ENCODE data around the gene ZNF474. TPM values are rescaled to one million over a fixed set of nuclear protein-coding genes. Genes with fewer than 3 reads are reported as not detected.
"Not testable (repeated sequence)": the region's sequence is repeated elsewhere in the genome, so short reads cannot be mapped to it uniquely, and the experiment has no call there.

Gene ZNF474
- 5.9 and 8.3 TPM in 2 replicates for total RNA-seq
- polyA plus RNA-seq (2012): 3.6 TPM

- DNase-seq (ENCODE audit: low read depth): peak; percentile 98
These were observed at the start of gene ZNF474 for GRCh38 chr5:122129306-122129705. Gene ZNF474 (plus strand): TSS chr5:122129546. CDS start chr5:122151991, 22,445 bp downstream.

- no peak for DNase-seq (ENCODE audit: low read depth)
These were observed 47.8 kb upstream of the ZNF474 start for GRCh38 chr5:122081541-122081940.

- no peak for DNase-seq (ENCODE audit: low read depth)
These were observed 45.8 kb upstream of the ZNF474 start for GRCh38 chr5:122083535-122083934.

GRCh38 chr5:122085041-122085440 is 44.3 kb upstream of the ZNF474 start:
- DNase-seq (ENCODE audit: low read depth): no peak

- DNase-seq (ENCODE audit: low read depth): no peak
These were observed 40.0 kb upstream of the ZNF474 start for GRCh38 chr5:122089096-122090013.

DNA sequence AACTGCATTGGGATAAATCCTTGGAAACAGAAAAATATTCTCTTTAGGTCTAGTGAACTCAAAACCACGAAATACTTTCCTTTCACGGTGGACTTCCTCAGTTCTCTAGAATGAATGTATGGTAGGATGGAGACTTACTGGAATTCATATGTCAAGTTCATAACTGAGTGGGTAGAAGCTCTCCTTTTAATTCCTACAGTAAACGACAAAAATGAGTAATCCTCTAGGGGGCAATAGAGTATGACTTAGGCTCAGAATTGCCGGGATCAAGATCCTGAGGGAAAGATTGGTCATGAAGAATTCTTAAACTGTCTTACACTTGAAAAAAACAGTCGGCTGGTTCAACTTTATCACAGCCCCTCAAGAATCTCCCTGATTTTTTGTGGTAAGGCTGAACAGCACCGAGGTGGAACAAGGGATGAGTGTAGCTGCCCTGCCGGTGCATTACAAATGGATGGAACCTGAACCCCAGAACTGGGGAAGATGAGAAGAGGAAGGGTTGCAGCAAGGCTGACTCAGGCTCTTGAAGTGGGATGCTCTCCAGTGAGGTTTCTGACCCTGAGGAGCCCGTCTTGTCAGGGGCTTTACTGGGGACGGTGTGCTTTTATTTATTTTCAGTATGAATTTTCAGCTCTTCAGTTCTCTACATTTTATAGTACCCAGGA is 37.3 kb upstream of the ZNF474 start:
- DNase-seq (ENCODE audit: low read depth): peak; percentile 73

DNA sequence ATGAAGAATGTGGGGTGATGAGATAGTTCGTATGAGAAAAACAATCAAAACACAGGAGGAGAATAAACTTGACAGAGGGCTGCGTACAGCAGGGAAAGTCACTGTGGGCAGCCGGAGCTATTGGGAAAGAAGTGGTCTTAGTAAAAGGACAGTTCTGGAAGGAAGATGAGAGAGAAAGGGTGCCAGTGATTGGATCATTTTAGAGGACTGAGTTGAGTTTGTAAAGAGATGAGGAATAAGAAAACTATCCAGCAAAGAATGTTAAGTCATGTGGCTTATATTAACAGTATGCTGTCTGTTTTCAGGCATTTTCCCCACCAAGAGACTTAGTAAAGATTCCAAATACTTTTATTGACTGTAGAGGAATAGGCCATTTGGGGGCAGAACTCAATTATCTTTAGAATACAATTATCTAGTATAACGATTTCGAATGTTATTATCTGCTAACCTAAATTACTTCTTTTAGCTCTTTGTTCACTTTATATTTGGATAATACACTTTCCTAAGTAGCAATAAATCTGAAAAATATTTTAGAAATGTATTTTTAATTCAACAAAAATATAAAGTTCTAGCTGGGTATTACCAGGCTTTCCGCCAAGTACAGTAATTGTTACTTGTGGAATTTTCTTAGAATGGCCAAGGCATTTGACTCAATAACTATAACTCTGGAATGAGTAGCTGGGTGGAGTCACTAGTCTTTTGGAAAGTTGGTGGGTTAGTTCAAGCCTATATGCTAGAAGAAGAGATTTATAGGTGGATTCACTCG is 35.7 kb upstream of the ZNF474 start:
- DNase-seq (ENCODE audit: low read depth): peak; percentile 42

GRCh38 chr5:122094251-122094650 is 35.1 kb upstream of the ZNF474 start:
- DNase-seq (ENCODE audit: low read depth): not testable (repeated sequence)

GRCh38 chr5:122095158-122095557 is 34.2 kb upstream of the ZNF474 start:
- DNase-seq (ENCODE audit: low read depth): no peak

DNA sequence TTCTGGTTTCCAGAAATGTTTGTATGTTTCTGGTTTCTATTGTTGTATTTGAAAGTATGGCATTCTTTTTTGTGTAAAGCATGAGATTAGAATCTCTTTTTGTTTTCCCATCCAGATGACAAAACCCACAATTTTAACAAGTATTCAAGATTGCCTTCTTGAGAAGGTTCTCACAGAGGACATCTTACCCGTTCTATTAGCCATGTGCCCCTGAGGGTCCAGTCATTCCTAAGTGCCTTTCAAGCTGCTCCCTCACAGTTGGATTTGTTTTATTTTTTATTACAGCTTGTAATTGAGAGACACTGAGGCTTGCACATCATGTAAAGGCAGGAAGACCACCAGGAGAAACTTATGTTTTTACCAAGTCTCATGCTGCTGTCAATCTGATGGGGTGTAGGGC is 32.0 kb upstream of the ZNF474 start:
- no peak for DNase-seq (ENCODE audit: low read depth)

GRCh38 chr5:122099060-122099790 is 30.1 kb upstream of the ZNF474 start:
- peak; percentile 38 for DNase-seq (ENCODE audit: low read depth)

- DNase-seq (ENCODE audit: low read depth): peak; percentile 63
These were observed 27.6 kb upstream of the ZNF474 start for GRCh38 chr5:122101636-122102285.

- no peak for DNase-seq (ENCODE audit: low read depth)
These were observed 26.5 kb upstream of the ZNF474 start for GRCh38 chr5:122102825-122103224.

- DNase-seq (ENCODE audit: low read depth): no peak
These were observed 23.4 kb upstream of the ZNF474 start for GRCh38 chr5:122105909-122106308.

DNA sequence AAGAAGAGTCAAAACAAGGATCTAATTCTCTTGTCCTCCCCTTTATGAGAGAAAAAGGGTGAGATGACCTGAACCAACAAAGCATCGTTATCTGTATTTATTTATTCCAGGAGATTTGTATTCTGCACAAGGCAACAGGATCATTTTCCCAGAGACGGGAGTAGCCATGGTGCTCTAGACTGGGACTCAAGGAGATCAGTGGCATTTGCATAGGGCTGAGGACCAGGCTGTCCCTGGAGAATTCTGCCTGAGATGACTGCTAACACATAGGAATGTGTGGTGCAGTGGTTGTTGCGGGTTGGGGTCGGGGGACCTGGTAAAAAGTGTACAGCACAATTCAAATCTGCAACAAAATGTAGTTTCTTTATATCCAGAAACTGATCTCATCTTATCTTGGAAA is 22.3 kb upstream of the ZNF474 start:
- DNase-seq (ENCODE audit: low read depth): no peak

DNA sequence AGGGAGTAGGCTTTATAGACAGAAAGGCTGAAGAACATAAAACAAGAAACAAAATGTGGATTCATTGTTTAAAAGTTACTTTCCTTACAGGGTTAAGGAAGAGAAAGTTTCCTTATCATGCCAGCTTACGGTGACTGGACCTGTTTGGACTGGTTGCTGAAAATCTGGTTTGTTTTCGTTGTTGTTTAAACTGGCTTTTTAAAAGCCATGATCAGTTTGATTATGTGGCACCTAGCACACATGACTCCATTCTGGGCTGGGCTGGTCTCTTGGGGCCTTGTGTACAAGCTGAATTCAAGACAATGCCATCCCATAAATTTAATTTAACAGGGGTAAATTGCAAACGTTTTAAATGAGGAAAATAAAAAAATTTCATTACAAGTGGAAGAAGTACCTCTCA is 18.4 kb upstream of the ZNF474 start:
- DNase-seq (ENCODE audit: low read depth): no peak

DNA sequence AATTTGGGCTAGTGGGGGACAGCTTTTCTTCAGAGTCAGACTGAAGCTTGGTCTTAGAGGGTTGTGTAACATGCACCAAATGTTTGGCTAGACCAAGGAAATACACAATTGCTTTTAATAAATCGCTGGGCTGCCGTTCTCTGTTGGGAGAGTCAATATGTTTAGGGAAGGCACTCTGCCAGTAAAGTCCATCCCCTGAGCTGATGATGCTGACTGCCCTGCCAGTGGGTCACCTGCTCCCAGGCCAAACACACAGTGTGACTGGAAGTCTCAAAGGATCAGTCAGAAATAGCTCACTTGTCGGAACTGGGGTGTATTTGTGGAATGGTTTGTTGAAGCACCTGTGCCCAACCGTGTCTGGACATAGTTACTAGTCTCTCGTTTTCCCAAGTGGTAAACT is 17.9 kb upstream of the ZNF474 start:
- DNase-seq (ENCODE audit: low read depth): peak; percentile 83

- DNase-seq (ENCODE audit: low read depth): no peak
These were observed 17.3 kb upstream of the ZNF474 start for GRCh38 chr5:122112063-122112462.

DNA sequence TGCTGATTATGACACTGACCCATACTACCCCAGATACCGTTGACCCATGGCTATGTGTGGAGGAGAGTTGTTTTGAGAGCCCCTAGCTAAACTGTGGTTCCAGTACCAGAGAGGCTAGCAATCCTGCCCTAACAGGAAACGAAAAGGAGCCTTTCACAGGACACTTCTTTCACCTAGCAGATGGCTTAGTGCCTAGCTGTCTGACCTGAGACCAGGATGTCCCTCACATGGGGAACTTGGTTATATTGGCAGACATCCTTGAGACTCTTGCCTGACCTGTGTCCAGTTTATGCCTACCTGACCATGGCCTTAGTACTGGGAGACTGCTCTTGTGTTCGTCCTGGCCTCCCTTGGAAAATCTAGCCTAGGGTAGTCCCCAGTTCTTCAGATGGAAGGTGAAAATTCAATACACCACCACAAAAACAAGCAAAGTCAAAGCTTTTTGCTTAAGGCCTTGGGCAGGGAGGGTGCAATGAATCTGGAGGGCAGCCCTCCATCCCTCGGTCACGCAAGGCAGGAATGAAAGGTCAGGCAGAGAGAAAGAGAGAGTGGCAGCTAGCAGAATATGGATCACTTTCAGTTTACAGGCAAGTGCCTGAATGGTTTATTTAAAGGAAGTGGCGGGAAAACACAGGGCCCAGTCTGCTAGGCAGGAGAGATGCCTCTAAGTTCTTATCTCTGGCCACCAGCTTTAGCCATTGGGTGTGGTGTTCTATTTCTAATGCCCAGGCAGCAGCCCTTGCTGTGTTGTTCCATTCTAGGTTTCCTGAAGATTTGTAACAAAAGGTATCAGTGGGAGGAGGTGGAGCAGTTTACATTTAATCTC is 16.4 kb upstream of the ZNF474 start:
- no peak for DNase-seq (ENCODE audit: low read depth)

DNA sequence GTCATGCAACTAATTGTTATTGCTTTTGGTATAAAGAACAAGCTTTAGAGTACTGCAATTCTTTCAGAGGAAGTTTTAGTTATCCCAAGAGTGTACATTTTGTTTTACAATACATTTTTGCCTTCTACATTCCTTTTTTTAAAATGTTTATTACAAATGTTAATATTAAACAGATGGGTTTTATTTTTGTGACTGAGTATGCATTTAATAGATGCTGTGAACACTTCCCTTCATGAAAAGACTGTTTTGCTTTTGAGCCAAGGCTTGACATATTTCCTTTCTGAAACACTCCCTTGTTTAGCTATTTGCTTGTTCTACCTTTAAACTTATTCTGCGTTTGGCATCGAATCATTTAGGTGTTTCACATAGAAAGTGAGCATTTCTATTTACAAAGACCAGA is 14.8 kb upstream of the ZNF474 start:
- DNase-seq (ENCODE audit: low read depth): no peak

Data from myocyte (in vitro differentiated cells).